Thoracic aorta endothelial cell (primary cell): ENCODE data around the gene FANCD2OS. TPM values are rescaled to one million over a fixed set of nuclear protein-coding genes. Genes with fewer than 3 reads are reported as not detected.

ENCODE experiments used
- total RNA-seq: library from RNA; depleted of rRNA; stranded (reverse); fragments of >200 nt; gene quantifications from 2 replicates; pipeline ENCODE4 v1.2.3, GENCODE V29; 2012

FANCD2OS gene, protein sequence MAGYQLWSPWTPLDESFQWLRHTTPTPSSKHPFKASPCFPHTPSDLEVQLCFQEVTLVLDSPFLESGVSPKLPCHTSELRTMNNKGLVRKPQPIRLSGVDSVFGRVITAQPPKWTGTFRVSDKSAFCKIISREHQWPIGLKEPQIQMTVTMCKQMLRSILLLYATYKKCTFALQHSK
- total RNA-seq = not detected in 2 replicates

GRCh38 chr3:10108091-10108490 lies at the start of gene FANCD2OS:
Gene FANCD2OS, minus strand, starts transcription at chr3:10108255. Its CDS starts 3,481 bp downstream, at chr3:10104774.

DNA sequence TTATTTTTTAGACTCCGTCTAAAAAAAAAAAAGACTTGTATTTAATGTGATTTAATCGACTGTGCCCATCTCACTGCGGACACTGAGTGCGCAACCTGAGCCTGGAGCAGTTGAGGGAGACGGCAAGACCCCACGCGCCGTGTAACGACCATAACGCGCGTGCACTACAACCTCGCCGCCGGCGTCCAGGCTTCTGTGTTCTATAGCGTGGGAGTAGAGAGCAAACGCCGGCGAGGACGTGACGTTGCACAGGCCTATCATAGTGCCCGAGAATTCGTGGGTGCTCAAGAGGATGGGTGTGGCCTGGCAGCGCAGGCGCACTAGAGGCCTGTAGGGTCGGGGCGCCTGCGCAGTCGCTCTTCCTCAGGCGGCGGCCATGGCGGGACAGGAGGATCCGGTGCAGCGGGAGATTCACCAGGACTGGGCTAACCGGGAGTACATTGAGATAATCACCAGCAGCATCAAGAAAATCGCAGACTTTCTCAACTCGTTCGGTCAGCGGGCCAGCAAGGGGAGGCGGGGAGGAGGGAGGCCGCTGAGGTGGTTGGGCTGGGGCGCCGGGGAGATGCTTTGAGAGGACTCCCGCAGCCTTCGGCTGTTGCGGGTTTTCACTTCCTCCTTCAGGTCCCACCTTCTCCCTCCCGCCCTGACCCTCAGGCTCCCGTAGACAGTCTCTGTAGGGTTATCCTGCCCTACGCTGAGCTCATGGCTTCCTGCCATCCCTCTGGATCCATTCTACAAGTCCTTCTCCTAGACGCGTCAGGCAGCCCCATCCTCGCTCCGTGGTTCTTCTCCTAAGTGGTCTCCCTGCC lies 7.5 kb upstream of the FANCD2OS start, which contains the start of gene BRK1:
BRK1 (plus strand) TSS at position 350 of the 812 bp plus-strand sequence; CDS start at position 377, 27 bp downstream.

Other genes starting within 250 kb of the FANCD2OS start
- gene CIDEC, start 228.0 kb downstream of the FANCD2OS start, total RNA-seq = not detected in 2 replicates
- 23.1 and 27.0 TPM in 2 replicates for gene JAGN1, start 217.6 kb downstream of the FANCD2OS start, total RNA-seq
- 0.13 and 0.29 TPM in 2 replicates for gene IL17RE, start 205.4 kb downstream of the FANCD2OS start, total RNA-seq
- 14.5 and 14.6 TPM in 2 replicates for gene IL17RC, start 191.2 kb downstream of the FANCD2OS start, total RNA-seq
- gene CRELD1, start 174.4 kb downstream of the FANCD2OS start, total RNA-seq = 14.7 and 15.2 TPM in 2 replicates
- gene PRRT3, start 155.8 kb downstream of the FANCD2OS start, total RNA-seq = 1.3 TPM in 2 replicates
- 51.5 and 60.7 TPM in 2 replicates for gene EMC3, start 121.4 kb downstream of the FANCD2OS start, total RNA-seq
- gene FANCD2, start 81.8 kb downstream of the FANCD2OS start, total RNA-seq = 38.4 and 52.9 TPM in 2 replicates
- gene BRK1, start 7.4 kb upstream of the FANCD2OS start, total RNA-seq = 108 and 110 TPM in 2 replicates
- 47.2 and 53.1 TPM in 2 replicates for gene VHL, start 33.5 kb upstream of the FANCD2OS start, total RNA-seq
- gene IRAK2, start 56.7 kb upstream of the FANCD2OS start, total RNA-seq = 22.1 and 24.8 TPM in 2 replicates
- 23.0 and 23.9 TPM in 2 replicates for gene TATDN2, start 140.2 kb upstream of the FANCD2OS start, total RNA-seq
- not detected in 2 replicates for gene GHRL, start 184.7 kb upstream of the FANCD2OS start, total RNA-seq
- 221 and 227 TPM in 2 replicates for gene SEC13, start 212.9 kb upstream of the FANCD2OS start, total RNA-seq